Measurements from ENCODE around the gene STK32B. TPM values are rescaled to one million over a fixed set of nuclear protein-coding genes. Genes with fewer than 3 reads are reported as not detected.
A peak's percentile ranks its signal among the peaks of the same experiment; 100 is the strongest.

Gene STK32B
- total and polyA plus RNA-seq, 9 of the 15 experiments (the other 6 are each of a cell fraction or from before 2014, with no cell fraction given) = 0.03 to 0.20 (median 0.07) TPM; not detected in 2

- TF ChIP-seq ZNF639 (CRISPR knock-in tag; conservative IDR thresholded peaks at IDR 0.05 in 1 of 2, IDR thresholded peaks at IDR 0.05 in 1 of 2) (0 out of 4 replicates have a peak, but pooled peaks of 1 of the 2 experiments have one; percentile 60), ZNF785 (CRISPR knock-in tag; IDR thresholded peaks at IDR 0.05) (no peak), HMBOX1 (IDR thresholded peaks at IDR 0.05) (peak; percentile 35; the same call in 1 of the 2 replicates), MXD1 (CRISPR knock-in tag; IDR thresholded peaks at IDR 0.05; ENCODE audit: borderline replicate concordance, poor library complexity, severe bottlenecking) (no peak), ELK1 (CRISPR knock-in tag; IDR thresholded peaks at IDR 0.05) (no peak), RNF2 (IDR thresholded peaks at IDR 0.05) (0 out of 2 replicates have a peak, but pooled peaks have one; percentile 36), HIVEP1 (CRISPR knock-in tag; IDR thresholded peaks at IDR 0.05) (no peak), ZNF184 (CRISPR knock-in tag; IDR thresholded peaks at IDR 0.05) (no peak), BRCA1 (IDR thresholded peaks at IDR 0.05) (no peak), BRCA1 (CRISPR knock-in tag; IDR thresholded peaks at IDR 0.05) (no peak), ZNF197 (CRISPR knock-in tag; IDR thresholded peaks at IDR 0.05; ENCODE audit: low read depth) (no peak), ZSCAN32 (CRISPR knock-in tag; IDR thresholded peaks at IDR 0.05) (no peak), ZNF584 (CRISPR knock-in tag; IDR thresholded peaks at IDR 0.05; ENCODE audit: low read depth) (no peak), PKNOX1 (IDR thresholded peaks at IDR 0.05) (peak; percentile 45; the same call in 1 of the 2 replicates), HLTF (IDR thresholded peaks at IDR 0.05) (no peak), SFPQ (IDR thresholded peaks at IDR 0.05; ENCODE audit: low read depth, low read length) (no peak), RAD21 (CRISPR knock-in tag; conservative IDR thresholded peaks at IDR 0.05 in 1 of 2, IDR thresholded peaks at IDR 0.05 in 1 of 2) (no peak), MCM2 (IDR thresholded peaks at IDR 0.05; ENCODE audit: low read depth) (no peak), MTA2 (IDR thresholded peaks at IDR 0.05; ENCODE audit: low read depth) (peak; percentile 79), ARID3A (IDR thresholded peaks at IDR 0.05; ENCODE audit: borderline replicate concordance, low read depth, low read length) (0 out of 2 replicates have a peak, but pooled peaks have one; percentile 21)
Measured at GRCh38 chr4:5036239-5036638, 15.0 kb upstream of the STK32B start (continued).
